CD4-positive, alpha-beta T cell treated with Interleukin-10 for 1 hour (primary cell): ENCODE data around the gene CALHM4.
"Not testable (repeated sequence)": the region's sequence is repeated elsewhere in the genome, so short reads cannot be mapped to it uniquely, and the experiment has no call there.

Experiments used
- DNase-seq: peaks from one replicate; pipeline ENCODE4 v3.0.0-alpha.2; 2020

CALHM4 gene

GRCh38 chr6:116579143-116579542, 25.6 kb downstream of the CALHM4 start:
- DNase-seq: no peak

- DNase-seq: no peak
These were observed 26.6 kb downstream of the CALHM4 start for GRCh38 chr6:116580198-116580597.

- no peak for DNase-seq
These were observed 32.7 kb downstream of the CALHM4 start for GRCh38 chr6:116586276-116586675.

- no peak for DNase-seq
These were observed 33.2 kb downstream of the CALHM4 start for GRCh38 chr6:116586738-116587137.

GRCh38 chr6:116595247-116595646, 41.7 kb downstream of the CALHM4 start:
- no peak for DNase-seq

GRCh38 chr6:116596815-116597214, 43.3 kb downstream of the CALHM4 start:
- no peak for DNase-seq

GRCh38 chr6:116603916-116604315, 50.4 kb downstream of the CALHM4 start:
- DNase-seq: not testable (repeated sequence)

- DNase-seq: not testable (repeated sequence)
These were observed 51.3 kb downstream of the CALHM4 start for GRCh38 chr6:116604868-116605267.

GRCh38 chr6:116605935-116606334, 52.4 kb downstream of the CALHM4 start:
- DNase-seq: no peak
